Stimulated activated CD4-positive, alpha-beta T cell treated with anti-CD3 and anti-CD28 coated beads, Interleukin-1b, Interleukin-23, amount 100 ng/mL, for 1 hour (primary cell): Measurements from ENCODE around the gene BRAT1.
A peak's percentile ranks its signal among the peaks of the same experiment; 100 is the strongest.

Experiments
- DNase-seq, 2 donors: peaks; one replicate each; pipeline ENCODE4 v3.0.0-alpha.2; 2020; ENCODE audit warnings: low read depth in 2 of 2

Gene BRAT1

GRCh38 chr7:2523941-2524807, 31.1 kb downstream of the BRAT1 start:
- no peak for DNase-seq

- no peak for DNase-seq
These were observed 31.8 kb downstream of the BRAT1 start for GRCh38 chr7:2523461-2523936.

GRCh38 chr7:2522780-2523433, 32.4 kb downstream of the BRAT1 start:
- no peak for DNase-seq

GRCh38 chr7:2521952-2522591, 33.3 kb downstream of the BRAT1 start:
- no peak for DNase-seq

GRCh38 chr7:2521341-2521745, 34.0 kb downstream of the BRAT1 start:
- no peak for DNase-seq

GRCh38 chr7:2520761-2521290, 34.5 kb downstream of the BRAT1 start:
- no peak for DNase-seq

- no peak for DNase-seq
These were observed 35.1 kb downstream of the BRAT1 start for GRCh38 chr7:2520131-2520760.

- DNase-seq = peak; percentile 69 to 72
These were observed 36.0 kb downstream of the BRAT1 start, which contains the start of gene LFNG for GRCh38 chr7:2519119-2519930. TSS of gene LFNG (plus strand) at chr7:2519774. CDS start at chr7:2519862, 88 bp downstream.

- DNase-seq = no peak
These were observed 36.6 kb downstream of the BRAT1 start for GRCh38 chr7:2518737-2519118.

- no peak for DNase-seq
These were observed 37.4 kb downstream of the BRAT1 start for GRCh38 chr7:2517678-2518507.

GRCh38 chr7:2517026-2517425, 38.3 kb downstream of the BRAT1 start:
- no peak for DNase-seq

- DNase-seq = no peak
These were observed 39.1 kb downstream of the BRAT1 start for GRCh38 chr7:2516194-2516555.

- DNase-seq = no peak
These were observed 39.7 kb downstream of the BRAT1 start for GRCh38 chr7:2515424-2516193.

- DNase-seq = no peak
These were observed 40.6 kb downstream of the BRAT1 start for GRCh38 chr7:2514473-2515423.

- no peak for DNase-seq
These were observed 41.6 kb downstream of the BRAT1 start for GRCh38 chr7:2513702-2514101.

GRCh38 chr7:2512713-2513112, 42.6 kb downstream of the BRAT1 start:
- no peak for DNase-seq

- no peak for DNase-seq
These were observed 43.1 kb downstream of the BRAT1 start for GRCh38 chr7:2512179-2512661.

GRCh38 chr7:2511769-2512168, 43.6 kb downstream of the BRAT1 start:
- no peak for DNase-seq
